ENCODE results near the gene NR5A1.
A peak's percentile ranks its signal among the peaks of the same experiment; 100 is the strongest.

NR5A1 gene

DNA sequence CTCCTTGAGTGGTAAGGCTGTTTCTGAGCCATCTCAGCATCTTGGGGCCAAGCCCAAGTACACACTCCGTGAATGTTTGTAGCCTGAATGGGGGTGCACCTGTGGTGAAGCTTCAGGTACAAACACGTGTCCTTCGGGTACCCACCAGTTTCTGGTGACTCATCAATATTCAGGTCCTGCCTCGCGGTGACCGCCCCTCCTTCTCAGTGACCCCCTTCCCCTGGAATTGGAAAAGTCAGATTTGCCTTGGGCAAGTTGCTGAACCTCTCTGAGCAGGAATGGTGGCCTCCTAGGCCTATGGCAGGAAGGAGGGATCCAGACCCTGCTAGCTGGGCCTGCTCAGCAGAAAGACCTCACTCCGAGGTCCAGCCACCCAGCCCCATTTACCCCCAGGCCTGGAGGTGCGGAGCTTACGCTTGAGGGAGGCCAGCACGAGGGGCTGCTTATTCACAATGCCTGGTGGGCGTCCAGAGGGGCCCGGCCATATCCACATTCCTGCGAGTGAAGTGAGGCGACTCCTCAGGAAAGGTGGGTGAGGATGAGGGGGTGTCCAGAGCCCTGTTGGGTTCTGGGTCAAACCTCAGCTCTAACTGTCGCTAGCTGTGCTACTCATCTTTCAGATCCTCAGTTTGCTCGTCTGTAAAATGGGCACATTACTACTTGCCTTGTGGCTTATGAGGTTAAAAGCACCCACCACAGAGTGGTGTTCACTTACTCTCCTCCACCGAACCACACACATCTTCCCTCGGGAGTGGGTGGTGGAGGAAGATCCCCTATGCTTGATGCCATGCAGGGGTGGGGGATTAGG, 49.9 kb downstream of the NR5A1 start:
- peak; percentile 16 for DNase-seq

GRCh38 chr9:124456341-124457078, 50.7 kb downstream of the NR5A1 start:
- DNase-seq = no peak

DNA sequence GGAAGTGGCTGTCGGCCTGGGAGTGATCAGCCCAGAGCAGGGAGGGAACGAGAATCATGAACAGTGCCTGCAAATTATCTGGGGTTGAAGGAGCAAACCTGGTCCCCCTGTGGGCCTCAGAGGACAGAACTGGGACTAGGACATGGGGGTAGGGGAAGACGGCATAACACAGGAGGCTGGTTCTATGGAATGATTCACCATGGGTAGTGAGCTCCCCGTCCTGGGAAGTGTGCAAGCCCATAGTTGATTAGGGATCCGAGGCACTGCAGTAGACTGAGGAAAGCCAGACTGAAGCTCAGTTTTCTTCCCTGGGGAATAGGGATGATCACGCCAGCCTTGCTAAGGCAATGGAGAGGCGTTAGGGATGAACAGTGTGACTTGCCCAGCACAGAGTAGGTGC, 51.4 kb downstream of the NR5A1 start:
- peak; percentile 22 for DNase-seq

- no peak for DNase-seq
Observed at GRCh38 chr9:124454791-124455443, 52.3 kb downstream of the NR5A1 start.

DNA sequence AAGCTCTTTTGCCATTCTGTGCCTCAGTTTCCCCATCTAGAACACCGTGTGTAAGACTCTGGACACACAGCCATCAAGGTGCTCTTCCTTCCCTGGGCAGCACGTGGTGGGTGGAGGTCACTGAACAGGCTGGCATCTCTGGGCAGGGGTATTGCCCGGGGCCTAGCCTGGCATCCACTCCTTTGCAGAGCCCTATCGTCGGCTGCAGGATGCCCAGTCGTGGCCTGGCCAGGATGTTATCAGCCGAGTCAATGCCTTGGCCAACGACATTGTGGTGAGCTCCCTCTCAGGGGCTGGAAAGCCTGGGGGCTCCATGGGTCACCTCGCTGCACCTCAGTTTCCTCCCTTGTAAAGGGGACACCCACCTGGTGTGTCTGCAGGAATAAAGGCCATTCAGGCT, 52.9 kb downstream of the NR5A1 start:
- DNase-seq = no peak

DNA sequence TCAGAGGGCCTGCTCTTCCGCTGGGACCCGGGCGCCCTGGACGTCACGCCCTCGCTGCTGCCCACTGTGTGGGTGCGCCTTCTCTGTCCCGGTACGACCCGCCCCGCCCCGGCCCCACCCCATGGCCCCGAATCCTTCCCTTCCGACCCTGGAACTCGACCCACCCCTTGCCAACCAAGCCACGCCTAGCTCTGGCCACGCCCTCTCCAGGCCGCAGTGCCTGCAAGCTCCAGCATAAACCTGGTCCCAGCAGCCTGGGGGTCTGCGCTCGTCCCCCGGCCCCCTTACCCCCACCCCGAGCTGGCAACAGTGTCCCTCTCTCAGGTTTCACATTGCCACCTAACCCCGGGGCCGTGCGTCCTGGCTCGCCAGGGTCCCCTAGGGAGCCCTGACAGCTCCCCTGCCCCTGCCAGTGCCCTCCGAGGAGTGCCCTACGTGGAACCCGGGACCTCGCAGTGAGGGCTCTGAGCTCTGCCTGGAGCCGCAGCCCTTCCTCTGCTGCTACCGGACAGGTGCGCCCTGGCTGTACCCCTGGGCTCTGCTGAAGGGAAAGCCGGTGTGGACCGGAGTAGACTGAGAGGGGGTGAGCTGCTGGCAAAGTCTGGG, 53.5 kb downstream of the NR5A1 start:
- DNase-seq = peak; percentile 52

DNA sequence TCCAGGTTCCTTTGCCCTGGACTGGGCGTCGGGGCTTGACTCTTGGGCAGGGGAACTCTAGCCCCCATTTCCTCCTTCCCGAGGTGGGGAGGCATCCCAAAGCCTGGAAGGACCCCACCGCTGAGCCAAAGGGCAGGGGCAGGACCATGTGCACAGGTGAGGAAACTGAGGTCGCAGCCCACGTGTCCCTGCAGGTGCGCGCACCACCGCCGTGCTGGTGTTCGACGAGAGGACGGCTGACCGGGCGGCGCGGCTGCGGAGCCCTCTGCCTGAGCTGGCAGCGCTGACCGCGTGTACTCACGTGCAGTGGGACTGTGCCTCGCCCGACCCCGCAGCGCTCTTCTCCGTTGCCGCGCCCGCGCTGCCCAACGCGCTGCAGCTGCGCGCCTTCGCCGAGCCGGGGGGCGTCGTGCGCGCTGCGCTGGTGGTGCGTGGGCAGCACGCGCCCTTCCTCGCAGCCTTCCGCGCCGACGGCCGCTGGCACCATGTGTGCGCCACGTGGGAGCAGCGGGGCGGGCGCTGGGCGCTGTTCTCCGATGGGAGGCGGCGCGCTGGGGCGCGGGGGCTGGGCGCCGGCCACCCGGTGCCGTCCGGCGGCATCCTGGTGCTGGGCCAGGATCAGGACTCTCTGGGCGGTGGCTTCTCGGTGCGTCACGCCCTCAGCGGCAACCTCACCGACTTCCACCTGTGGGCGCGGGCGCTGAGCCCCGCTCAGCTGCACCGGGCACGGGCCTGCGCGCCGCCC, 54.2 kb downstream of the NR5A1 start:
- DNase-seq = no peak

GRCh38 chr9:124452326-124452725, 54.9 kb downstream of the NR5A1 start:
- DNase-seq = no peak

GRCh38 chr9:124450931-124451661, 56.1 kb downstream of the NR5A1 start:
- DNase-seq = no peak

- DNase-seq = peak; percentile 62
Observed at GRCh38 chr9:124450241-124450924, 56.8 kb downstream of the NR5A1 start, which contains the start of gene ADGRD2. TSS of gene ADGRD2 (plus strand) at chr9:124450451. CDS start at chr9:124451667, 1,216 bp downstream.

DNA sequence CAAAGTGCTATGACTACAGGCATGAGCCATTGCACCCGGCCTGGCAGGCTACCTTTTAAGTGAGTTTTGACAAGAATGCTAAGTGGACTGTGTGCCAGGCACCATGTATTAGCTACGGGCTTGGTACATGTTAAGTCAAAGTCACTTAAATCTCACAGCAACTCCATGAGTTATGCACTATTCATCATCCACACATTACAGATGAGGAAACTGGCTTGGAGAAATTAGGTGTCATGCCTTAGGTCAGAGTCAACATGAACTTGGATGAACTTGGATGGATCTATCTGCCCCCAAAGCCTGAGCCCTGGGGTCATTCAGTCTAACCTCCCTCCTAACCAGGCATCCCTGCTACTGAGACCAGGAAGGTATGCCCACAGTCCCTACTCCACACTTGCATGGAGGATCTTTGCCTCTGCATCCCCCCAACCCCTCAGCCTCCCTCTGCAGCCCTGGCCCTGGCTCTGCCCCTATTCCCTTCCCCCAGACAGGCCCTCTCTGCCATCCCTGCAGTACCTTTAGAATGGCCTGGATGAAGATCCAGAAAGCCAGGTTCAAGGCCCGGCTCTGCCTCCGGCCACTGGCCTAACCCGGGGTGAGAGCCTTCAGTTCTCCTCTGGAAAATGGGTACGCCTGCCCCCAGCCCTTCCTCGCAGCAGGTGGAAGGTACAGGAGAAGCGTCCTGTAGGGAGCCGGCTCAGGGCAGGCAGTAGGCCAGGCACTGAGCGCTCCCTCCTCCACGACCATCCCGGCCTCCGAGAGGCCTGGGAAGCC, 57.6 kb downstream of the NR5A1 start:
- DNase-seq = no peak

DNA sequence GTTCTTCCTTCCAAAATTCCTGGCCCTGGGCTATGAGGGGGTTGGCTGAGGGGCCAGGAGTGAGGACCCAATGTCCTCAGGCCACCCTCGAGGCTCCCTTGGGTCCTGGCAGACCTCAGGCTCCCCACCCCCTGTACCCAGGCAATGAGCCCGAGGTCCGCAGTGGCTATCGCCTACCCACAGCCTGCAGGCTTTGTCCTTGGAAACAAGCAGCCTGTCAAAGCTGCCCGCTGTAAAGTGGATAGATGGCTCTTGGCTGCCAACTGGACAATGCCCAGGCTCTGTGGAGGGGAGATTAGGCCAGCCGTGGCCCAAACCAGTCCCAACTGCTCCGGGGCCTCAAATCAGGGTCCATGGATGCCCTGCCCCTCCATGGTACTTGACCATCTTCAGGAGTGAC, 59.2 kb downstream of the NR5A1 start:
- DNase-seq = no peak

GRCh38 chr9:124447297-124447661, 59.9 kb downstream of the NR5A1 start:
- no peak for DNase-seq

GRCh38 chr9:124444166-124444565, 63.0 kb downstream of the NR5A1 start:
- DNase-seq = no peak

- no peak for DNase-seq
Observed at GRCh38 chr9:124443625-124444024, 63.6 kb downstream of the NR5A1 start.

DNA sequence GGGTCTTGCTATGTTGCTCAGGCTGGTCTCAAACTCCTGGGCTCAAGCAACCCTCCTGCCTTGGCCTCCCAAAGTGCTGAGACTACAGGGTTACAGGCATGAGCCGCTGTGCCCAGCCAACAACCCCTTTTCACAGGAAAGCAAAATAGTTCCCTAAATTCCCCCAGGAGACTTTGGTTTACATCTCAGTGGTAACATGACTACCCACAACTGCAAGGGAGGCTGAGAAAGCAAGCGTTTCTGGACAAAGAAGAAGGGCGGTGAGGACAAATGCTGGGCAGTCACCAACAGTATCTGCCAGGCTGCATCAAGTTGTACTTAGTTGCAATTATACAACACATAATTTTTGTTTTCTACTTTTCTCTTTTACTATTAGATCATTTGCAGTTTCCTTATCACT, 64.4 kb downstream of the NR5A1 start:
- no peak for DNase-seq

DNA sequence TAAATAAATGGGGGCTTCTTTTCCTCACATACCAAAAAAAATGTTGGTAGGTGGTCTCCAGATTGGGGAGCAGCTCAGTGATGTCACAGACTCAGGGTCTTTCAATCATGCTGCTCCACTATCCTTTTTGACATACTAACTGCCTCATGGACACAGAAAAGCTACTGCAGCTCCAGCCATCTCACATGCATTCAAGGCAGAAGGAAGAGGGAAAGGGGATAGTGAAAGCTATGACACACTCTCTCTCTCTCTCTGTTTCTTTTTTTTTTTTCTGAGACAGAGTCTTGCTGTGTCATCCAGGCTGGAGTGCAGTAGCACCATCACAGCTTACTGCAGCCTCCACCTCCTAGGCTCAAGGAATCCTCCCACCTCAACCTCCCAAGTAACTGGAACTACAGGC, 64.8 kb downstream of the NR5A1 start:
- DNase-seq = no peak

DNA sequence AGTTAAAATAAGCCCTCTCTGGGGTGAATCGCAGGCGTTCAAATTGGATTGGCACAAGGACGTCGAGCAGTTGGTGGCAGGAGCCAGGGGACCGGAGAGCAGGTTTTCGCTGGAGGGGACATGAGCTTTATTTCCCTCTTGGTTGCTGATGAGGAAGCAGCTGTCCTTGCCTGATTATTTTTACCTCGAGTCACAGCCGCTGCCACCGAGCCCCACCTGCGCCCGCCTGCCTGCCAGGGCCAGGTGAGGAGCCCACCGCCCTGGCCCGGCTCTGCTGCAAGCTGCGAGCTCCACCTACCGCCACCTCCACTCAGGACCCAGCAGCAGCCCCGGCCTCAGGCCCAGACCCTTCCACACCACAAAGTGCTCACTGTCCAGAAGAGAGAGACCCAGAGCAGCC, 65.9 kb downstream of the NR5A1 start:
- DNase-seq = peak; percentile 72

GRCh38 chr9:124440786-124441185, 66.4 kb downstream of the NR5A1 start:
- DNase-seq = no peak

GRCh38 chr9:124439686-124440243, 67.4 kb downstream of the NR5A1 start:
- DNase-seq = no peak
